ENCODE results near the gene LTBP2.

Gene LTBP2

DNA sequence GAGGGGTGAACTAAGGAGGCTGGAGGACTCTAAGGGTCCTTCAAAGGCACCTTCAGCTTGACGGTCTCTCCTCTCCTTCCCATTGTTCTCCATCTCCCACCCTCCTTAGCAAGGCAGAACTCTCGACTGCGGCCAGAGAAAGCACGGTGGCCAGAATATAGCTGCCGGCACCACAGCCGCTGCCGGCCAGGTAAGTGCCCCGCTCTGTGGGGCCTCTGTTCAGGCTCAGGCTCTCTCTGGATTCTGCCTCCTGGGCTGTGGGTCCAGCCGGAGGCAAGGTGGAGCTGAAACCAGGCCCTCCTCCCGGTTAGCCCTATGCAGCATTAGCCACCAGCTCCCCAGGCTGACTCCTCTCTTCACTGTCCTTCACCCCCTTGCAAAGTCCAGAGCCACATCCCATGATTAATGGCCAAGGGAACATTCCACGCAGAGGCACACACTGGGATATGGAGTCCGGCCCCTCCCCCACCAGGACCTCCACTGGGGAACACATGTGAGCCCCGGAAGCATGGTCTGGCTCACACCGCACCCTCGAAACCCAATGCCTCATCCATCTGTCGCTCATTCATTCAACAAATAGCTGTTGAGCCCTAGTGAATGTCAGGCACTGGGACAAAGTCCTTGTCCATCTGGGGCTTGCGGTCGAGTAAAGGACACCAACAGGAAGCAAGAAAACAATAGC, 25.2 kb downstream of the LTBP2 start:
- no peak for DNase-seq

GRCh38 chr14:74585406-74586335, 26.4 kb downstream of the LTBP2 start:
- no peak for DNase-seq

DNA sequence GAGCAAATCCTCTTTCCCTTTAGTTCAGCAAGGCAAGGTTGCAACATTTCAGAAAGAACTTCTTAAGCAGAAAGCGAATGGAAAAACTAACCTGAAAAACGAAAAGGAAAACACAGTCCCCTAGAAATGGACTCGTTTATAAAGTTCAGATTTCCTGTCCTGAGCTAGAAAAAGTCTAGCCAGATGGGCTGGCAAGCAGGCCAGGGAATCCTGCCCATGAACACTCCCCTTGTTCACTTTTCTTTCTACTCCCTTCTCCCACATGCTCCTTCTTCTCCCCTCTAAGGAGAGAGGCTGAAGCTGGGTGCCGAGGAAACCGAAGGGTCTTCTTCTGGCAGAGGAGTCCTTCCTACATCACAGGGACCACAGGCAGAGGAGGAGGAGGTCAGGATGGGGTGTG, 27.1 kb downstream of the LTBP2 start:
- DNase-seq = no peak

DNA sequence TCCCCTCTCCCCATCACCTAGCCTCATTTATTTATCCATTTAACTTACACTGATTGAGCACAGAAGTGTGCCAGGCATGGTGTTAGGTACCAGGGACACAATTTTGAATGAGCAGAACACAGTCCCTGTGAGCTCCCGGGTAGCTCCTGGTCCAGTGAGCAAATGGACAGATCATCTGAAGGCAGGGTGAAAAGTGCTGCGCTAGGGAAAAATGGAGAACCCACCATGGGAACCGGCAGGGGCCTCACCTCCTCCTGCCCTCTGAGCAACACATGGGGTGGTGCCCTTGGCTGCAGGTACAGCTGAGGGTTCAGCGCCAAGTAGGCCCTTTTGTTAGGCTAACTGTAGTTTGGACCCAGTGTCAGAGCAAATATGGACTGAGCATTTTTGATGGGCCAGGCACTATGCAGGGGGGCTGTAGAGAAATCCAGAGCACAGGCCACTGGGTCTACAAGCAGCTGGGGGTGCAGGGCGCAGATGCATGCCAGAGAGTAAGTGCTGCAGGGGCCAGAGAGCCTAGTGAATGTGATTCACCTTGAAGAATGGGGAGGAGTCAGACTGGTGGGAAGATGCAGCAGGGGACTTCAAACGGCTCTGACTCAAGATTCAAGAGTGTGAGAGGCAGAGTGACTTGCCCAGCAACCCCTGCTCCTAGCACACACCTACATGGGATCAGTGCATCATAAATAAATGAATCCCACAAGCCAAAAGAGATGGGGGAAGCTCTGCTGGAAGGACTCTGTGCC, 28.2 kb downstream of the LTBP2 start:
- DNase-seq = no peak

DNA sequence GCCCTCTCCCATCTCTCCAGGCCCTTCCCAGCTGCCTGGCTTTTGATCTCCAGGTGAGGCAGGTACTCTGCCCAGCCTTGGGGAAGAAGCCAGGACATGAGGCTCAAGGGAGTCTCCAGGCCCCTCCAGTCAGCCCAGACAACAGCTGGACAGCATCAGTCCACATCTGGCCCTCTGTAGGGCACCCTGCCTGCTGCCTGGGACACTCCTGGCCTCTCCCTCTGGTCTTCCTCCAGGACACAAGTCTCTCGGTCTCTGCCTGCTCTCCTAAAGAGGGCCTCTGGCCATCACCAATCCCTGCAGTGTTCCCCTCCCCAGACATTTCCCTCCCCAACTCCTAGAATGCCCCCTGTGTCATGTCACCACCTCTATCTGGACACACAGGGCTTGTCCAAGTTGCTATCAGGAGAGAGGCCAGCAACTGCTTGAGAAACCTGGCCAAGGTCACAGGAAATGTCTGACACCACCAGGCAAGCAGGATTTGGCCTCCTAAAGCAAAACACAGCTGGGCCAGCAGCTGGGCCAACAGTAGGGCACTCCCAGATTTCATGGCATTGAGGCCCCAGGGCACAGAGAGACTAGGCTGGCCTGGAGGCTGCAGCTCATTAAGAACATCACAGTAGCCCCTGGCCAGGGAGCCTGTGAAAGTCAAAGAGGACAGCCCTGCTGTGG, 29.0 kb downstream of the LTBP2 start:
- DNase-seq = no peak

GRCh38 chr14:74580275-74580672, 31.8 kb downstream of the LTBP2 start:
- DNase-seq = no peak

- no peak for DNase-seq
Measured at GRCh38 chr14:74579447-74580274, 32.4 kb downstream of the LTBP2 start.

GRCh38 chr14:74578479-74578878, 33.6 kb downstream of the LTBP2 start:
- DNase-seq = no peak

- DNase-seq = no peak
Measured at GRCh38 chr14:74577948-74578275, 34.1 kb downstream of the LTBP2 start.

- no peak for DNase-seq
Measured at GRCh38 chr14:74577247-74577947, 34.6 kb downstream of the LTBP2 start.

DNA sequence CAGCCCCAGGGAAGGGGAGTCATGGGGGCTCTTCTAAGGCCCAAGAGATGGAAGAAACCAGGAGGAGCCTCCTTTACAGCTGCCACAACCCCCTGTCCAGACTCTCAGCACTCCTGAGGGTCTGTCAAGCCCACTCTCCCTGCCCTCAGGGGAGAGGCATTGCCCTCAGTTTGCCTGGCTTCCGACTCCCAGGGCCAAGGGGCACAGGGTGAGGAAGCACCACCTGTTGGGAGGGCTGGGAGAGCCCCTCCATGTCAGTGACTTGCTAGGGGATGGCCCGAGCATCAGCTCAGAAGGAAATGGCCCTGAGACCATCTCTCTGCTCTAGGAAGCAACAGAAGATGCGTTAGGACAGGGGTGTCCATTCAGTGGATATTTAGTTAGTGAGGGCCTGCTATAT, 36.1 kb downstream of the LTBP2 start:
- DNase-seq = no peak

DNA sequence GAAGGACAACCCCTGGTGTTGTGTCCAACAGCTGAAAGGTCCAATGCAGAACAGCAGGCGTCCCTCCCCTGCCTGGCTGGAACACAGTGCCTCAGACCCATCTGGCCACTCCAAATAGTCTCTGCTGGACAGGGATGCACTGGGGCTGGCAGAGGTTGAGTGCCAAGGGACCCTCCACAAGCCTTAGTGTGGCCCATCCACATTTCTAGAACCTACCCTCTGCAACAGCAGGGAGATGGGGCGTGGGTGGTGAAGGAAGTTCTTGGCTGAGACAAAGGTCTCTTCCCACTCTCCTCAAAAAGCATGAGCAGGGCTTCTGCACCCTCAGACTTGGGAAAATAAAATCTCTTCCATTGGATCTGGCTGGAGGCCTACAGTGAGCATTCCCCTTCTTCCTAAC, 36.5 kb downstream of the LTBP2 start:
- DNase-seq = no peak

DNA sequence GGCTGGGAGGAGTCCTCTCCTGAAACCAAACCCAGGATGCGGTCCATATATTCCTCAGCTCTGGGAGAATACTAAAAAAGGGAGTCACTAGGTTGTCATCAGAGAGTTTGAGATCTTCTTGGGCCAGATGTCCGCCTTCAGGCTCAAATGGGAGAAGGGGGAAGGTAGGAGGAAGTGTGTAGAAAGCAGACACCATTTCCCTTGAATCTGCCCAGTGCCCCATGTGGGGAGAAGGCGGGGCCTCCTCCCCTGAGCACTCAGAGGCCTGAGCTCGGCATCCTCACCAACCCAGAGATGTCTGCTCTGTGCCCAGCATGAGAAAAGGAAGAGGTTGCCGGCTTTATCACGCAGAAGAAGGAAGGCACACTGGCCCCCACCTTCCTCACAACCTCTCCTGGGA, 37.3 kb downstream of the LTBP2 start:
- no peak for DNase-seq

GRCh38 chr14:74574090-74574433, 38.0 kb downstream of the LTBP2 start:
- DNase-seq = no peak

DNA sequence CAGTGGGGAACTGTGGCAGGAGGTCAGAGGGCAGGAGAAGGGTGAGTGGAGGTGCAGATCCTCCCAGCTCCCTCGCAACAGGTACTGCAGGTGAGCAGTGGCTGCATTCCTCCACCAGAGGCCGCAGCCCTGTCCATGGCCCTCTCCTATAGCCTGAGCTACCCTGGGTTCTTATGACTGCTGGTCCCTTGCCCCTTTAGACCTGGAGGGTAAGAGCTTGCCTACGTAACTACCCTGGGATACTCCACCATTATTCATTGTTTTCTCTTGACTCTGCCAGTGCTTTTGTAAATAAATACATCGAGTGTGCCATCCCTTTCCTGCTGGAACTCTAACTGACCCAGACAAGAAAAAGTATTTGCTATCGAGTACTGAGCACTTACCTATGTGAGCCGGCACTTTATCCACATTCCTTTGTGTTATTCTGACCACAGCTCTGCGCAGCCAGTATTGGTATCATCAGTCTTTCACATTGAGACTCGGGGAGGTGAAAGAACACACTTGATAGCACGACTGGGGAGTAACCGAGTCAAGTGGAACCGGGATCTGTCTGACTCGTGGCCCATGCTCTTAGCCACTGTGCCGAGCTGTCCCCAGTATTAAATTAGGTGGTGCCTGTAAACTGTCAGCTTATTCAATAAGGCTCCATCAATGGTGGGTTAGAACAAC, 38.5 kb downstream of the LTBP2 start:
- no peak for DNase-seq

GRCh38 chr14:74572726-74573301, 39.2 kb downstream of the LTBP2 start:
- DNase-seq = no peak

DNA sequence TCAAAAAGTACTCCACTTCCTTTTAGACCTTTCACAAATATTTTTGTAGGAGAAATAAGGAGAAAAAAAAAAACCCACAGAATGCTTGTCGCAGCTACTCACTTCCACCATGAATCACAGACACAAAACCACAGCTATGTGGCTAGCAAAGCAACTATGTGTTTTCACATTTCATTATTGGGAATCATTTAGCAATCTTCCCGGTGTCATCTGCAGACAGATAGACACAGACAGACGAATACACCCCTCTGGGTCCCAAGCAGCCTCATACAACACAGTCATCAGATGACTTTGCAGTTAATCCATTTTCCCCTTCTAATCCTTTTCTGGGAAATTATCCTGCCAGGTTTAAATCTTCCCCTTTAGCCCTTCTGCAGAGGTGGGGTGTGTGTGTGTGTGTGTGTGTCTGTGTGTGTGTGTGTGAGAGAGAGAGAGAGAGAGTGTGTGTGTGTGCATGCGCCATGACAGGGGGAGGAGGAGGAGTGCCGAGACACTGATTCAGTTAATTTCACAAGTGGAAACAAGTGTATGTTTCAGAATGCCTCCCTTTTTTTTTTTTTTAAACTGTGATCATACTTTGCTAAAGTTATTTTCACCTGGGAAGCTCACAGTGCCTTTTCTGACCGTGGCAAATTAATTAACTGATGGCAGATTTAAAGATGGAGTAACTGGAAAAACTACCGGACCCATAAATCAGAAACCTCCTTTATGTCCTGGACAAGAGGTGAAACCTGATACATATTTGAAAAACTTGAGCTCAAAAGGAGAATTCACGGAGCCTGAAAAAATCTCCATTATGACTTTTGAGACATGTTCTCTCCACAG, 39.9 kb downstream of the LTBP2 start:
- DNase-seq = no peak

- DNase-seq = no peak
Measured at GRCh38 chr14:74571441-74571841, 40.6 kb downstream of the LTBP2 start.

DNA sequence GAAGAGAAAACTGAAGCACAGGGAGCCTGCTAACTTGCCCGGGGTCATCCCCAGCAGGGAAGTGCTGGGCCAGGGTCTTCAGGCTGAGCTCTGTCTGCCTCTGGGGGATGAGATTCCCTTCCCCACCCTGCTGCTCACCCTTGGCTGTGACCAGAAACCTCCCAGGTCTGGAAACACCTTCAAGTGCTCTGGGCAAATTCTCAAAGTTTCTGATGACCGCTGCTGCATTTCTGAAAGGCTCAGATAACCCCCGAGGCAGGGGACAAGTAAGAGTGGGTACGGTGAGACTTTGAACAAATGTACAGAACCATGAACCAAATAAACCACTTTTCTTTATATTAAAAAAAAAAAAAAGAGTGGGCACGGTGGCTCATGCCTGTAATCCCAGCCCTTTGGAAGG, 41.3 kb downstream of the LTBP2 start:
- no peak for DNase-seq
